KBM-7 (cell line): ENCODE measurements around the gene SMARCAL1.

ENCODE experiments used
- DNase-seq: peaks from one replicate; pipeline ENCODE4 v3.0.0-alpha.2; 2015
- in situ Hi-C: fragments of 300-500 bp; cut with MboI; formaldehyde crosslinking; loops from 2 replicates; pipeline ENCODE4 v1.14.3; 2020; ENCODE audit warnings: low sequenced_read_pairs, low pct_unique_long_range_greater_than_20kb, mixed read lengths

Gene SMARCAL1

DNA sequence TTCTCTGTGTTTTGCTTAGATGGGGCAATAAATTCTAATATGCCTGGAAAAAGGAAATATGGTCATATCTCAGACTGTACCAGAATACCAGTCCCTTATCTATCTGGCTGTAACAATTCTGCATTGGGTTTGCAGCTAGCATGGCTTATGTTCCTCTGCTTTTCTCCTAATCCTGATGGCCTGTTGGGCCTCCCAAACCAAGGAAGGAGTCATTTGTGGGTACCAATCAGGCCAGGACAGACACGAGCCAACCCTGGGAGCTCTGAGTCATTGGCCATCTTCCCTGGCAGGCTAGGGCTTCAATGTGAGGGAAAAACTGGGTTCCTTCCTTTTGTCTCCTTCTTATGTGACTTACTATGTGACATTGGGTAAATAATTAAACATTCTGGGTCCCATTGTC lies 12.0 kb downstream of the SMARCAL1 start:
- in situ Hi-C loops = no loop called here
- DNase-seq = no peak

- no peak for DNase-seq
- in situ Hi-C loops = no loop called here
Measured at GRCh38 chr2:216425008-216425787, 12.9 kb downstream of the SMARCAL1 start.

DNA sequence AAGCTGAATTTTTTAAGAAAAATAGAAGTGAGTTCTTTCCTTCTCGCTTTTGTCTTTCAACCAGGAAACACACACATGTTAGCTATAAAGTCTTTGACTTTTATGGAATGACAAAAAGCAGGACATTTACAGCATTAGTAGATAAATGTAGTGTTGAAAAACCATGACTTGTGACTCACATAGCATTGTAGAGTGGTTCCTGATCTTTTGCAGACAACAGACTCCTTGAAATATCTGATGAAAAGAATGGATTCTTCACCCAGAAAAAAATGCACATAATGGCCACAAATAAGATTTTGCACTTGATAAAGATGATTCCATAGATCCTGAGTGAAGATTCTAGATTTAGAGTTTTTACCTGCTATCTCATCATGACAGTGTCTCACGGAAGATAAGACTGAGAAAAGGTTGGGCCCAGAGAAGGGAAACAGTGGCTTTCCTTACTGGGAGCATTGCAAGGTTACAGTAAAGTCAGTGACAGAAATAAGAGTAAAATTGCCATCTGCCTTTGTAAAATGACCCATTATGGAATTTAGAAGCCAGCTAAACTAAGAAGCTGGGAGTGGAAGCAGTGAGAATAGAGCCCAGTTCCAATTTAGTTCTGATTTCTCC lies 14.0 kb downstream of the SMARCAL1 start:
- no peak for DNase-seq
- in situ Hi-C loops = no loop called here

GRCh38 chr2:216426938-216427337 lies 14.7 kb downstream of the SMARCAL1 start:
- no peak for DNase-seq
- in situ Hi-C loops = no loop called here

GRCh38 chr2:216428618-216429350 lies 16.5 kb downstream of the SMARCAL1 start:
- in situ Hi-C loops = no loop called here
- peak; percentile 41 for DNase-seq

- peak; percentile 69 for DNase-seq
- in situ Hi-C loops = no loop called here
Measured at GRCh38 chr2:216429428-216429827, 17.1 kb downstream of the SMARCAL1 start.

GRCh38 chr2:216430811-216431530 lies 18.7 kb downstream of the SMARCAL1 start:
- DNase-seq = no peak
- in situ Hi-C loops = no loop called here

DNA sequence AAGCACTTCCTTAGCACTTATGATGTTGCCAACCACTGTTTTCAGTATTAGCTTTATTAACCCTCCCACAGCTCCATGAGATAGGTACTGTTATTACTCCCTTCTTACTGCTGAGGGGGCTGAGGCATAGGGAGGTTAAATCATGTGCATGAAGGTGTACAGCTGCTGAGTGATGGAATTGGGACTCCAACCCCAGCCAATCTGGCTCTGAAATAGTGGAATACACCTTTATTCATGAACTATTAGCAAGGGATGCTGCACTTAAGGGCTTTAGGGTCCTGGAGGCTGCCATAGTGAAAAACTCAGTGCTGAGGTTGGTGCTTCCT lies 19.2 kb downstream of the SMARCAL1 start:
- in situ Hi-C loops = no loop called here
- no peak for DNase-seq

- DNase-seq = no peak
Measured at GRCh38 chr2:216436383-216436782, 24.1 kb downstream of the SMARCAL1 start.

DNA sequence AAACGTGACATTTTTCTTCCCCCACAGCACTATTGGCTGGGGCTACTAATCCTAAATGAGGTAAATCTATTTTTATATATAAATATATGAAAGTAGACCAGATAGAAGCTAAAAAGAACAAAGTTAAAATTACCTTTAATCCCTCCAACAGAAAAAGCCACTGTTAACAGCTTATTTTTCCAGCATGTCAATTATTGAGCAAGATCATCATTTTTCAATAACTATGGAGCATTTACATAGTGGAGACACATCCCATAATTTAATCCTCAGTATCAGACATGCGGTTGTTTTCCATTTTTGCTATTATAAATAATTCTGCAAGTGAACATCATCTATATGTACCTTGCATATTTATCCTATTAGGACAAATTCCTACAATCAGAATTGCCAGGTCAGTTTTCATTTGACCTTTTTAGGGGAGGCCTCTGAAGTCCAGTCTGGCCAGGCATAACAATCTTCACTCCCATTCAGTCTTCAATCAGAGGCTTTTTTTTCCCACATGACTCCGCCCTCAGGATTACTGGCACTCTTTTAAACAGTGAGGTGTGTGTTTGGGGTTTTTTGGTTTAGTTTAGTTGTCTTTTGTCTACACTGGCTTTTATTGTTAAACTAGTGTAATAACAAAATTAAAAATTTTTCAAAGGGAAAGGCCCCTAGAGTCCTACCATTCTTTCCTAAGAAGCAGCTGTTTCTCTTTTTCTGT lies 29.2 kb downstream of the SMARCAL1 start:
- DNase-seq = no peak
- in situ Hi-C loops = no loop called here

More at GRCh38 chr2:216436383-216436782, 24.1 kb downstream of the SMARCAL1 start:
- in situ Hi-C loops = no loop called here

DNA sequence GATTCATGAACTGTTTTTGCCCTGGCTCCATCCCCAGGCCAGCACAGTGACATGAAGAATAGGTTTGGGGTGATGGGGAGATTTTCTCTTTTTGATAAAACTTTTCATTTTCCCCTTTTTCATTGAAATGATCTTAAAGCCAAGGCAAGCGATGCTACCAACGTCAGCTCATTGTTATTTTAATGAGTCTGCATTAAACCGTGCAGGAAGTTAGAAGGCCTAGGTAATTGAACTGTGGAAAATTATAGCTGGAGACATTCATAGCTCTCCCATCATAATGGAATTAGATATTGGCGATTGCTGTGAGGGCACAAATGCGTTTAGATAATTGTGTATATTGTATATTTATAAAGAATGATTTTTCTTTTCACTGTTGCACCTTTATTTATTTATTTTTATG lies 33.2 kb downstream of the SMARCAL1 start:
- in situ Hi-C loops = no loop called here
- no peak for DNase-seq

GRCh38 chr2:216446343-216446742 lies 34.1 kb downstream of the SMARCAL1 start:
- in situ Hi-C loops = no loop called here
- peak; percentile 32 for DNase-seq

GRCh38 chr2:216447293-216447692 lies 35.0 kb downstream of the SMARCAL1 start:
- in situ Hi-C loops = no loop called here
- DNase-seq = no peak

DNA sequence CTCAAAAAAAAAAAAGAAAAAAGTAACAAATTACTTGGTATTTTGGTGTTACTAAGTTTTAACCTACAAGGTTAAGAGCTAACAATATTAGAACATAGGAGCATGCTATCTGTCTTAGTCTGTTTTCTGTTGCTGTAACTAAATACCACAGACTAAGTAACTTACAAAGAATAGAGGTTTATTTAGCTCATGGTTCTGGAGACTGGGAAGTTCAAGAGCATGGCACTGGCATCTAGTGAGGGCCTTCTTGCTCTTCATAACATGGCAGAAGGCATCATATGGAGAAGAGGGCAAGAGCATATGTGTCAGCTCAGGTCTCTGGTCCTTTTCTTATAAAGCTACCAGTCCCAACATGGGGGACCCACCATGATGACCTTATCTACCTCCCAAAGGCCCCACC lies 36.5 kb downstream of the SMARCAL1 start:
- no peak for DNase-seq
- in situ Hi-C loops = no loop called here

DNA sequence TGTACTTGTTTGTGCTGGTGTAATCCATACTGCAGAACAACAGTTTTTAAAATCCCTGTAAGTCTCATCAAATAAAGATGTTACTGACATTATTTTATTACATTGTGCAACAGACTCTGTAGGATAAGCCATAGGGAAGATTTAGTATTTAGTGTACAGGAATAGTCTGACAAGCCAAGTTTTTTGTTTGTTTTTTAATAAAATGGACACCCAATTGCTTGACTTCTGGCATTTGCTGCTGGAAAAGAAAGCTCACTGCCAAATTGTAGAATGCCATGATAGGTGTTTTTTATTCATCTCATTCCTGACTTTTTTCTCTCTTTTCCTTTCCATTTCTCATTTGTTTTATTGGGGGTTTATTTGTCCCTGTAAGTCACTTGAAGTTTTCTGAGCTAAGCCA lies 38.1 kb downstream of the SMARCAL1 start:
- in situ Hi-C loops = no loop called here

GRCh38 chr2:216450784-216451183 lies 38.5 kb downstream of the SMARCAL1 start:
- in situ Hi-C loops = no loop called here

More for the DNA sequence above, 38.1 kb downstream of the SMARCAL1 start:
- no peak for DNase-seq

GRCh38 chr2:216453955-216454614 lies 41.8 kb downstream of the SMARCAL1 start:
- in situ Hi-C loops = no loop called here

More at GRCh38 chr2:216450784-216451183, 38.5 kb downstream of the SMARCAL1 start:
- DNase-seq = no peak

DNA sequence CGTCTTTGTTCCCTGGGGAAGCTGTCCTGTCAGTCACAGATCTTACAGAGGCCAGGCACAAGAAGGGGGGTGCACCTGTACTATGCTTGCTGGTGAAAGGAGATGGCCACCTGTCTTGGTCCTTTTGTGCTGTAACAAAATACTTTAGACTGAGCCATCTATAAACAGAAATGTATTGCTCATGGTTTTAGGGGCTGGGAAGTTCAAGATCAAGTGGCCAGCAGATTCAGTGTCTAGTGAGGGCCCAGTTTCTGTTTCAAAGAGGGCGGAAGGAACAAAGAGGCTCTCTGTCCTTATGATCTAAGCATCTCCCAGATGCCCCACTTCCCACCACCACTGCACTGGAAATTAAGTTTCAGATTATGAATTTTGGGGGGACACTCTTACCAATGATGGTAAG lies 50.9 kb downstream of the SMARCAL1 start:
- no peak for DNase-seq
- in situ Hi-C loops = no loop called here

More at GRCh38 chr2:216453955-216454614, 41.8 kb downstream of the SMARCAL1 start:
- no peak for DNase-seq
